Lower leg skin (tissue), 3 donors: ENCODE measurements around the gene ADAT3.

Source experiments
- POLR2A ChIP-seq, 2 donors: fragments of 450-650 bp; IDR thresholded peaks; one replicate each; pipeline ENCODE4 v1.6.1; 2016 to 2017; ENCODE audit warnings: antibody characterized with exemption in 2 of 2, mild to moderate bottlenecking in 1 of 2, moderate library complexity in 1 of 2
- TF ChIP-seq, protein P1 (sequence below), 3 donors: fragments of 450-650 bp; IDR thresholded peaks; one replicate each; pipeline ENCODE4 v1.5.1; 2016; ENCODE audit warnings: antibody characterized with exemption in 3 of 3, mild to moderate bottlenecking in 3 of 3, moderate library complexity in 2 of 3

- TF ChIP-seq, protein P1, sequence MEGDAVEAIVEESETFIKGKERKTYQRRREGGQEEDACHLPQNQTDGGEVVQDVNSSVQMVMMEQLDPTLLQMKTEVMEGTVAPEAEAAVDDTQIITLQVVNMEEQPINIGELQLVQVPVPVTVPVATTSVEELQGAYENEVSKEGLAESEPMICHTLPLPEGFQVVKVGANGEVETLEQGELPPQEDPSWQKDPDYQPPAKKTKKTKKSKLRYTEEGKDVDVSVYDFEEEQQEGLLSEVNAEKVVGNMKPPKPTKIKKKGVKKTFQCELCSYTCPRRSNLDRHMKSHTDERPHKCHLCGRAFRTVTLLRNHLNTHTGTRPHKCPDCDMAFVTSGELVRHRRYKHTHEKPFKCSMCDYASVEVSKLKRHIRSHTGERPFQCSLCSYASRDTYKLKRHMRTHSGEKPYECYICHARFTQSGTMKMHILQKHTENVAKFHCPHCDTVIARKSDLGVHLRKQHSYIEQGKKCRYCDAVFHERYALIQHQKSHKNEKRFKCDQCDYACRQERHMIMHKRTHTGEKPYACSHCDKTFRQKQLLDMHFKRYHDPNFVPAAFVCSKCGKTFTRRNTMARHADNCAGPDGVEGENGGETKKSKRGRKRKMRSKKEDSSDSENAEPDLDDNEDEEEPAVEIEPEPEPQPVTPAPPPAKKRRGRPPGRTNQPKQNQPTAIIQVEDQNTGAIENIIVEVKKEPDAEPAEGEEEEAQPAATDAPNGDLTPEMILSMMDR (IDR thresholded peaks at IDR 0.05), result no peak
- TF ChIP-seq POLR2A (IDR thresholded peaks at IDR 0.05), result no peak
Observed at GRCh38 chr19:1942934-1943555, 37.8 kb downstream of the ADAT3 start.
